Measurements from ENCODE around the gene KNOP1. TPM values are rescaled to one million over a fixed set of nuclear protein-coding genes. Genes with fewer than 3 reads are reported as not detected.
A peak's percentile ranks its signal among the peaks of the same experiment; 100 is the strongest.

Gene KNOP1
- total and polyA plus RNA-seq, 2 of the 13 experiments (the other 11 are each of a cell fraction or from before 2014, with no cell fraction given) = 21.2 to 57.5 TPM

GRCh38 chr16:19704321-19705145 is 13.5 kb downstream of the KNOP1 start:
- TSS peak; percentile 20 for BruUV-seq (replicated peaks)
- in situ Hi-C loops (cut with HindIII; ENCODE audit: extremely low pct_ligation_motif_present, low pct_unique_long_range_greater_than_20kb) (no loop called here), intact Hi-C loops (cut with micrococcal nuclease; ENCODE audit: unreplicated experiment) (loop anchor here (5.0 kb wide), 1 partner anchor 178 kb away; the partner anchor contains the start of gene GPRC5B)
- peaks cover 4% of the 10 kb centered on the region; the same call in 1 of the 2 replicates for H4K20me1 ChIP-seq (ENCODE audit: insufficient read depth, low read length)
- H3K36me3 ChIP-seq (replicated peaks in 1 of 2; ENCODE audit: control insufficient read depth in 1 of 2, insufficient read depth in 2 of 2, low read length in 2 of 2) = peaks cover 42 to 59% of the 10 kb centered on the region in 2 experiments
- ChIA-PET CTCF (ENCODE audit: low intra/inter-chr PET ratio, low total read pairs) (no interaction called here), POLR2A (interaction anchor here (1.0 kb wide), 1 partner anchor 14 kb away, joined by 4 read pairs; the partner anchor contains the start of genes IQCK and KNOP1)
- no peaks in the 10 kb centered on the region for H3K27me3 ChIP-seq (ENCODE audit: control insufficient read depth in 1 of 2, insufficient read depth in 2 of 2, low read length in 2 of 2)
- no peak overlapping the region for H2AFZ ChIP-seq (ENCODE audit: low read length)
- H3K9ac ChIP-seq (ENCODE audit: insufficient read depth, low read depth, low read length) = no peak overlapping the region
- H3K4me3 ChIP-seq (replicated peaks in 1 of 3; ENCODE audit: insufficient read depth in 1 of 3, low read depth in 2 of 3, low read length in 3 of 3) = no peak overlapping the region
- FAIRE-seq (no peak), DNase-seq (ENCODE audit: low spot score) (no peak), ATAC-seq (no peak)
- no peak overlapping the region for H3K4me2 ChIP-seq (ENCODE audit: low read depth, low read length)
- 96% methylated on average over 18 of the region's 18 CpGs for WGBS (ENCODE audit: low lambda C conversion rate)
- H3K27ac ChIP-seq (ENCODE audit: extremely low read length, insufficient read depth, low read length) = no peak overlapping the region
- TF ChIP-seq ATRX (CRISPR knock-in tag; IDR thresholded peaks at IDR 0.05; ENCODE audit: borderline replicate concordance) = no peak
- TF ChIP-seq IKZF4 (CRISPR knock-in tag; IDR thresholded peaks at IDR 0.05; ENCODE audit: borderline replicate concordance, low read depth, not compliant biosample characterization) = no peak
- TF ChIP-seq MATR3 (CRISPR knock-in tag; IDR thresholded peaks at IDR 0.05) = no peak
- TF ChIP-seq, protein P1, sequence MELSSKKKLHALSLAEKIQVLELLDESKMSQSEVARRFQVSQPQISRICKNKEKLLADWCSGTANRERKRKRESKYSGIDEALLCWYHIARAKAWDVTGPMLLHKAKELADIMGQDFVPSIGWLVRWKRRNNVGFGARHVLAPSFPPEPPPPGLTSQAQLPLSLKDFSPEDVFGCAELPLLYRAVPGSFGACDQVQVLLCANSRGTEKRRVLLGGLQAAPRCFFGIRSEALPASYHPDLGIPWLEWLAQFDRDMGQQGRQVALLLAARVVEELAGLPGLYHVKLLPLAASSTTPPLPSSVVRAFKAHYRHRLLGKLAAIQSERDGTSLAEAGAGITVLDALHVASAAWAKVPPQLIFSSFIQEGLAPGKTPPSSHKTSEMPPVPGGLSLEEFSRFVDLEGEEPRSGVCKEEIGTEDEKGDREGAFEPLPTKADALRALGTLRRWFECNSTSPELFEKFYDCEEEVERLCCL (CRISPR knock-in tag; IDR thresholded peaks at IDR 0.05; ENCODE audit: borderline replicate concordance) = peak; percentile 32; the same call in 1 of the 2 replicates
- TF ChIP-seq FOSL2 (CRISPR knock-in tag; IDR thresholded peaks at IDR 0.05) = 0 out of 2 replicates have a peak, but pooled peaks have one; percentile 21
- TF ChIP-seq ZNF687 (CRISPR knock-in tag; IDR thresholded peaks at IDR 0.05) = peak; percentile 24; the same call in 1 of the 2 replicates
- TF ChIP-seq AGO2 (optimal IDR thresholded peaks at IDR 0.05; ENCODE audit: low read depth, low read length) = no peak
- no peaks in the 10 kb centered on the region for H3K9me3 ChIP-seq (ENCODE audit: low read length)
- H3K79me2 ChIP-seq (ENCODE audit: insufficient read depth, low read length) = no peaks in the 10 kb centered on the region
- peaks cover 18% of the 10 kb centered on the region for H3K4me1 ChIP-seq (ENCODE audit: insufficient read depth, low read length)

Measured in HepG2 (cell line).